ENCODE data around the gene ADGRA1. TPM values are rescaled to one million over a fixed set of nuclear protein-coding genes. Genes with fewer than 3 reads are reported as not detected.

ADGRA1 gene
- total RNA-seq, 4 donors from 2014 or later, result 0.32 TPM; not detected in 3

- DNase-seq (ENCODE audit: low spot score) (peak; percentile 23), ATAC-seq (ENCODE audit: low FRiP score) (peak; percentile 62)
- no peak for TF ChIP-seq CTCF (IDR thresholded peaks at IDR 0.05)
These were observed 72.5 kb downstream of the ADGRA1 start, which contains the start of gene KNDC1 for GRCh38 chr10:133159950-133160825. Gene KNDC1 (plus strand): TSS chr10:133160219. CDS start chr10:133160468, 249 bp downstream.

DNA sequence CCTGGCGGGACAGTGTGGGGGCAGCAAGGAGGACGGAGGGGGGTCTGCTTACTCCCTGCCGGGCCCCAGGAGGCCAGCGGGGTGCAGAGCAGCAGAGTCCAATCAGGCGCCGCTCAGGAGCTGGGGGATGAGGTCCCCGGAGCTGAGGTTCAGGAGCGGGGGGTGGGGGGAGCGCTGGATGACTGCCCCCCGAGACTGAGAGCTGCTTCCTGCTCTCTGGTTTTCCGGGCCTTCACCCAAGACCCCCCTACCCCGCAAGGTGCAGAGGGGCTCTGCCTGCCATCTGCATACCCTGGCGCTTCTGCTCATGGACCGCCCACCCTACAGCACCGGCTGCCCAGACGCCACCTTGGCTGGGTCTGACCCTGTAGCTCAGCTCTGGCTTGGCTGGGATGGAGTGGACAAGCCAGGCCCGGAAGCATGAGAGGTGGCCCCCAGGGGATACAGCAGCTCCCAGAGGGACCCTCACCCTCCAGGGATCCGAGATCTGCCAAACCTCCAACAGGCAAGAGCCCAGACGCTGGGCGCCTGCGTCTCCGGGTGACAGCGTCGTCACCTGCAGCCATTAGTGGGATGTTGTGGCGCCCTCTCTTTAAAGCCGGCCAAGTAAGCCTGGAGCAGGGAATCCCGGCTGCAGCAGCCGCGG is 73.2 kb downstream of the ADGRA1 start:
- ATAC-seq (ENCODE audit: low FRiP score) (no peak), DNase-seq (ENCODE audit: low spot score) (peak; percentile 8)
- TF ChIP-seq CTCF (IDR thresholded peaks at IDR 0.05), result no peak

DNA sequence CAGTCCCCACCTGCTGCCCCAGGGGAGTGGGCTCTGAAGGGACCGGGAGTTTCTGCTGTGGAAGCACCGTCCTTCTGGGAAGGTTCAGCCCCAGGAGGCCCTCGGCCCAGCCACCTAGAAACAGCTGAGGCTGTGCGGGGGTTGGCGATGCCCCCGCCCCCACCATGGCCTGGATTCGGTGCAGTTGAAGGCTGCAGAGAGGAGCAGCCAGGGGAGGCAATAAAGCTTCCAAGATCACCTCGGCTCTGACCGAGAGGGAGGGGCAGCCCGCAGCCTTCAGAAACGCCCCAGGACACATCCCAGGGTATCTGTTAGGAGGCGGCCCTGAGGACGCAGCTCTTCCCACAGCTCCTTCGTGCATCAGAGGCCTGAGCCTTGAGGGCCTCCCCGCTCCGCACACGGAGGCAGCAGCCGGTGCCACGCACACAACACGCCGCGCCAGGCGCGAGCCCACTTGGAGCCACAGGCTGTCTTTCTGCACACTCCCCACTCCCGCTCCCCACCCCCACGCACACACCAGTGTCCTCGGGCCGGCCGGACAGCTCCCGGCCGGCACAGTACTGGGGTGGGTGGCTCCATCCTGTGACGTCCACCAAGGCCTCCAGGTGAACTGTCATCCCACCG is 73.9 kb downstream of the ADGRA1 start:
- no peak for TF ChIP-seq CTCF (IDR thresholded peaks at IDR 0.05)
- DNase-seq (ENCODE audit: low spot score) (peak; percentile 19), ATAC-seq (ENCODE audit: low FRiP score) (no peak)

GRCh38 chr10:133162178-133162909 is 74.6 kb downstream of the ADGRA1 start:
- DNase-seq (ENCODE audit: low spot score), result peak; percentile 17
- no peak for ATAC-seq (ENCODE audit: low FRiP score)
- no peak for TF ChIP-seq CTCF (IDR thresholded peaks at IDR 0.05)

- DNase-seq (ENCODE audit: low spot score) (no peak), ATAC-seq (ENCODE audit: low FRiP score) (no peak)
- no peak for TF ChIP-seq CTCF (IDR thresholded peaks at IDR 0.05)
These were observed 75.5 kb downstream of the ADGRA1 start for GRCh38 chr10:133162910-133163856.
